DND-41 (cell line): Measurements from ENCODE around the gene CTBP1.
A peak's percentile ranks its signal among the peaks of the same experiment; 100 is the strongest.

Source experiments
- ATAC-seq: fragments of 200-7000 bp; cut with Tn5 transposase; 3 replicates; pipeline ENCODE4 v1.9.1; 2021; ENCODE audit warnings: low read depth; ENCODE audit not compliant: insufficient read depth
- DNase-seq: peaks from one replicate; pipeline ENCODE4 v3.0.0-alpha.2; 2020
- H2AFZ ChIP-seq: 2 replicates; pipeline ENCODE4 v1.6.0; 2012; ENCODE audit warnings: low read depth, low read length
- H3K27ac ChIP-seq: 2 replicates; pipeline ENCODE4 v1.5.1; 2012; ENCODE audit warnings: low read length, inconsistent platforms
- H3K27me3 ChIP-seq: fragments of 200-600 bp; sonication (generic); 2 replicates; pipeline ENCODE4 v1.6.0; 2012; ENCODE audit warnings: low read length, mild to moderate bottlenecking, inconsistent platforms; ENCODE audit not compliant: insufficient read depth, poor library complexity
- H3K36me3 ChIP-seq: 2 replicates; pipeline ENCODE4 v1.5.1; 2012; ENCODE audit warnings: low read length, inconsistent platforms; ENCODE audit not compliant: insufficient read depth
- H3K4me1 ChIP-seq: 2 replicates; pipeline ENCODE4 v1.5.1; 2012; ENCODE audit warnings: mild to moderate bottlenecking, low read length; ENCODE audit not compliant: insufficient read depth
- H3K4me2 ChIP-seq: 2 replicates; pipeline ENCODE4 v1.6.0; 2012; ENCODE audit warnings: mild to moderate bottlenecking, moderate library complexity, low read length, inconsistent platforms; ENCODE audit not compliant: insufficient read depth
- H3K4me3 ChIP-seq, 2 experiments: fragments of 200-600 bp in 1 of 2; shearing (Covaris generic) in 1 of 2; 2 replicates each; pipeline ENCODE4 v1.5.1; 2012 to 2016; ENCODE audit warnings: inconsistent platforms in 2 of 2, low read length in 2 of 2, mild to moderate bottlenecking in 2 of 2, low read depth in 1 of 2, moderate library complexity in 1 of 2
- H3K79me2 ChIP-seq: 2 replicates; pipeline ENCODE4 v1.6.0; 2012; ENCODE audit warnings: low read length, inconsistent platforms; ENCODE audit not compliant: insufficient read depth
- H3K9ac ChIP-seq: 2 replicates; pipeline ENCODE4 v1.6.0; 2012; ENCODE audit warnings: low read depth, mild to moderate bottlenecking, inconsistent platforms, low read length, moderate library complexity
- H3K9me3 ChIP-seq: 2 replicates; pipeline ENCODE4 v1.5.1; 2012; ENCODE audit warnings: low read length, moderate library complexity, mild to moderate bottlenecking, inconsistent platforms; ENCODE audit not compliant: insufficient read depth, severe bottlenecking
- H4K20me1 ChIP-seq: 2 replicates; pipeline ENCODE4 v1.6.0; 2012; ENCODE audit warnings: low read length; ENCODE audit not compliant: insufficient read depth
- EZH2 ChIP-seq: IDR thresholded peaks from 3 replicates; pipeline ENCODE4 v1.6.1; 2012; ENCODE audit warnings: borderline replicate concordance, low read depth, mild to moderate bottlenecking, moderate library complexity, low read length, inconsistent platforms; ENCODE audit not compliant: severe bottlenecking
- TF ChIP-seq, protein P1 (sequence below): IDR thresholded peaks from 2 replicates; pipeline ENCODE4 v1.5.1; 2012; ENCODE audit warnings: borderline replicate concordance, low read length, moderate library complexity, mild to moderate bottlenecking; ENCODE audit not compliant: poor library complexity, severe bottlenecking; ENCODE audit errors: extremely low read depth

The CTBP1 gene

DNA sequence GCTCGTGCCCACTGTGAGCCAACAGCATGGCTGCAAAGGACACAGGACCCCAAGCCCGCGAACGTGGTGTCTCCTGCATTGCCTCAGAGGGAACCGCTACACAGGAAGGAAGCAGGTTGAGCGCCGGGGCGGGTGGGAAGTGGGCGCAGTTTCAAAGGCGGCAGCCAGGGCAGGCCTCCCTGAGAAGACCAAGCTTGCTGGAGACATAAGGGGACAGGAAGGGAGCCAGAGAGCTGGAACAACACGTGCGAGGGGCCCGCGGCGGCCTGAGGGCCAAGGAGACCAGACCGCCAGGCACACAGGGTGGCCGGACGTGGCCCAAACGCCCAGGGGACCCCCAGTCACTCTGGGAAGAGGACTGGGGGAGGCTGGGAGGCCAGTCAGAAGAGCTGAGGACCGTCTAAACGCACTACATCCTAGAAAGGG lies 32.0 kb downstream of the CTBP1 start:
- peak overlapping the region; percentile 51 for H3K9ac ChIP-seq
- H3K9me3 ChIP-seq, result no peaks in the 10 kb centered on the region
- H3K4me1 ChIP-seq, result peaks cover 29% of the 10 kb centered on the region
- TF ChIP-seq, protein P1, sequence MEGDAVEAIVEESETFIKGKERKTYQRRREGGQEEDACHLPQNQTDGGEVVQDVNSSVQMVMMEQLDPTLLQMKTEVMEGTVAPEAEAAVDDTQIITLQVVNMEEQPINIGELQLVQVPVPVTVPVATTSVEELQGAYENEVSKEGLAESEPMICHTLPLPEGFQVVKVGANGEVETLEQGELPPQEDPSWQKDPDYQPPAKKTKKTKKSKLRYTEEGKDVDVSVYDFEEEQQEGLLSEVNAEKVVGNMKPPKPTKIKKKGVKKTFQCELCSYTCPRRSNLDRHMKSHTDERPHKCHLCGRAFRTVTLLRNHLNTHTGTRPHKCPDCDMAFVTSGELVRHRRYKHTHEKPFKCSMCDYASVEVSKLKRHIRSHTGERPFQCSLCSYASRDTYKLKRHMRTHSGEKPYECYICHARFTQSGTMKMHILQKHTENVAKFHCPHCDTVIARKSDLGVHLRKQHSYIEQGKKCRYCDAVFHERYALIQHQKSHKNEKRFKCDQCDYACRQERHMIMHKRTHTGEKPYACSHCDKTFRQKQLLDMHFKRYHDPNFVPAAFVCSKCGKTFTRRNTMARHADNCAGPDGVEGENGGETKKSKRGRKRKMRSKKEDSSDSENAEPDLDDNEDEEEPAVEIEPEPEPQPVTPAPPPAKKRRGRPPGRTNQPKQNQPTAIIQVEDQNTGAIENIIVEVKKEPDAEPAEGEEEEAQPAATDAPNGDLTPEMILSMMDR, result peak; percentile 30
- no peak for TF ChIP-seq EZH2
- peak; percentile 98 for ATAC-seq
- H3K36me3 ChIP-seq, result peaks cover 92% of the 10 kb centered on the region
- H2AFZ ChIP-seq, result peak overlapping the region; percentile 36; the same call in 1 of the 2 replicates
- no peaks in the 10 kb centered on the region for H3K27me3 ChIP-seq
- peak; percentile 93 for DNase-seq
- peak overlapping the region in 1 of 2 experiments; percentile 34; a peak in 2 of 4 replicates for H3K4me3 ChIP-seq
- peak overlapping the region; percentile 77 for H3K27ac ChIP-seq
- peak overlapping the region; percentile 50 for H3K4me2 ChIP-seq
- peaks cover 61% of the 10 kb centered on the region for H3K79me2 ChIP-seq
- peaks cover 34% of the 10 kb centered on the region for H4K20me1 ChIP-seq

DNA sequence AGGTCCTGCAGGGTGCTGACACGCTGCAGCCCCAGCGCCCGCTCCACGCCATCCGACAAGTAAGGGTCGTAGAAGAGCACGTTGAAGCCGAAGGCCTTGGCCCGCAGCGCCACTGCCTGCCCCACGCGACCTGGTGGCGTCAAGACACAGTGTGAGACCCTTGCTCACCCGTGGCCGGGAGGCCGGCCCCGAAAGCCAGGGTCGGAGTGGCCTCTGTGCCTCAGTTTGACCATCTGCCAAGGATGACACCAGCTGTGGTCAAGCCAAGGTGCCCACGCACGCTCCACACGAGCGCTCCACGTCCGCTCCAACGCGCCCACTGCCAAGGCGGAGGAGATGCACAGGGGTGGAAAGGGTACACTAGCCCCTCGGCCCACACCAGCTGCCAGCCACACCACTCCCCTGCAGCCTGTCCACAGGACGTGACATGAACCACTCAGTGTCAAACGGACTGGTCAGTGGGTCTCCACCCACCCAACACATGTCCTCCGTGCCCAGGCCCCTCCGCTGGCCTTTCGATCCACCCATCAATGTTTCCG lies 32.8 kb downstream of the CTBP1 start:
- H2AFZ ChIP-seq, result no peak overlapping the region
- no peaks in the 10 kb centered on the region for H3K27me3 ChIP-seq
- H3K36me3 ChIP-seq, result peaks cover 90% of the 10 kb centered on the region
- H3K9me3 ChIP-seq, result no peaks in the 10 kb centered on the region
- peaks cover 59% of the 10 kb centered on the region for H3K79me2 ChIP-seq
- ATAC-seq (no peak), DNase-seq (no peak)
- peak overlapping the region; percentile 77 for H3K27ac ChIP-seq
- H3K4me3 ChIP-seq, result peak overlapping the region in 1 of 2 experiments; percentile 34; a peak in 2 of 4 replicates
- H3K4me1 ChIP-seq, result peaks cover 29% of the 10 kb centered on the region
- peak overlapping the region; percentile 50 for H3K4me2 ChIP-seq
- TF ChIP-seq, protein P1, result no peak
- TF ChIP-seq EZH2, result no peak
- H4K20me1 ChIP-seq, result peaks cover 32% of the 10 kb centered on the region
- H3K9ac ChIP-seq, result peak overlapping the region; percentile 51

DNA sequence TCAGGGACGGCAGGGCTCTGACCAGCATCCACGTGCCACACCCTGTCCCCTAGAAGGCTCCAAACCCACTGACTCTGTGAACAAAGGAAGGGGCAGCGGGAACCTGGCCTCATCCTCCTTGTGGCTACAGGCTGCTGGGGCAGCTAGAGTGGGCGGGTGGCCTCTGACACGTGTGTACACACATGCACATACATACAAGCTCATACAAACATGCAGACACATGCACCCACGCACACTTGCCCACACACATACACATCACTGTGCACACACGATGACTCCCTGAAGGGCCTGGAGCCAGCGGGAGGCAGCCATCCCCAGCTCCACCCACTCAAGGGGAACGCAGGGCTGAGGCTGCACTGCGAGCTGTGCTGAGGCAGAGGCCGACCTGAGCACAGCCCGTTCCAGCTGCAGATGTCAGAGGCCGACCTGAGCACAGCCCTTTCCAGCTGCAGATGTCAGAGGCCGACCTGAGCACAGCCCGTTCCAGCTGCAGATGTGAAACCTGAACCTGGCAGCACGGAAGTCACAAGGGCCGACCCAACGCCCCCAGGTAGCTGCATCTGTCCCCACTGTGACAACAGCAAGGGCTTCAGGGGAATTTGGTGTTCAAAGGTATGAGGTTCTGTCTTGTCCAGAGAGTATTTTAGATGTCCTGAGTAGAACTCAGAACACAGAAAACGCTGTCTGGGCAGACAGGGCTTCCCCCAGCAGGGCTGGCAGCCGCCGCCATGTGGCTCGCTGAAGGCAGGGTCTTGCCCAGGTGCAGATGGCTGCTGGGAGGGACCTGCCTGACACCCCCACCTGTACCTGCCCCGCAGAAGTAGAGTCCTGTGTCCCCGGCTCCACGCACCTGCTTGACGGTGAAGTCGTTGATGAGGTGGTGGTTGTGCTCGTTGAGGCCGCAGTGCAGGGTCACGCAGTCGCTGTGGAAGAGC lies 33.5 kb downstream of the CTBP1 start:
- no peak overlapping the region for H2AFZ ChIP-seq
- H3K4me3 ChIP-seq, result no peak overlapping the region
- H3K9me3 ChIP-seq, result no peaks in the 10 kb centered on the region
- H3K4me1 ChIP-seq, result peaks cover 29% of the 10 kb centered on the region
- H3K36me3 ChIP-seq, result peaks cover 89% of the 10 kb centered on the region
- no peaks in the 10 kb centered on the region for H3K27me3 ChIP-seq
- ATAC-seq (no peak), DNase-seq (no peak)
- H3K9ac ChIP-seq, result peak overlapping the region; percentile 51
- H3K27ac ChIP-seq, result peak overlapping the region; percentile 77
- H3K4me2 ChIP-seq, result peak overlapping the region; percentile 50; the same call in 1 of the 2 replicates
- H3K79me2 ChIP-seq, result peaks cover 52% of the 10 kb centered on the region
- peaks cover 29% of the 10 kb centered on the region for H4K20me1 ChIP-seq
- TF ChIP-seq EZH2, result no peak
- TF ChIP-seq, protein P1, result no peak
